Prostate gland (tissue), 2 donors: ENCODE measurements around the gene NTM. TPM values are rescaled to one million over a fixed set of nuclear protein-coding genes. Genes with fewer than 3 reads are reported as not detected.
"Not testable (repeated sequence)": the region's sequence is repeated elsewhere in the genome, so short reads cannot be mapped to it uniquely, and the experiment has no call there.

ENCODE experiments used
- DNase-seq: peaks from one replicate; pipeline ENCODE4 v3.0.0-alpha.2; 2019; ENCODE audit warnings: low spot score
- H3K27ac ChIP-seq, 2 donors: fragments of 200-600 bp; sonication (generic); 2 replicates each; pipeline ENCODE4 v1.5.1; 2017 to 2019
- H3K27me3 ChIP-seq: fragments of 200-600 bp; sonication (generic); replicated peaks from 2 replicates; pipeline ENCODE4 v1.5.1; 2019; ENCODE audit not compliant: insufficient read depth
- H3K36me3 ChIP-seq, 2 donors: fragments of 200-600 bp; sonication (generic); 1 replicate in 1 of 2; 2 replicates in 1 of 2; pipeline versions ENCODE4 v1.5.1 to v1.8.1; 2017 to 2019
- H3K4me1 ChIP-seq: fragments of 200-600 bp; sonication (generic); replicated peaks from 2 replicates; pipeline ENCODE4 v1.5.1; 2019
- H3K4me3 ChIP-seq, 2 donors: fragments of 200-600 bp; sonication (generic); 2 replicates each; pipeline ENCODE4 v1.5.1; 2017 to 2019
- H3K9me3 ChIP-seq: fragments of 200-600 bp; sonication (generic); 2 replicates; pipeline ENCODE4 v1.5.1; 2017
- CTCF ChIP-seq, 4 experiments: fragments of 200-600 bp in 2 of 4; fragments of 450-650 bp in 2 of 4; sonication (generic) in 2 of 4; IDR thresholded peaks; 1 replicate in 3 of 4; 2 replicates in 1 of 4; pipeline ENCODE4 v1.5.1; 2016 to 2019; ENCODE audit warnings: antibody characterized with exemption in 4 of 4, mild to moderate bottlenecking in 2 of 4, moderate library complexity in 2 of 4
- POLR2A ChIP-seq: fragments of 450-650 bp; IDR thresholded peaks from one replicate; pipeline ENCODE4 v1.6.1; 2016; ENCODE audit warnings: antibody characterized with exemption, mild to moderate bottlenecking
- POLR2AphosphoS5 ChIP-seq: sonication (generic); formaldehyde crosslinking; IDR thresholded peaks from one replicate; pipeline ENCODE4 v1.6.1; 2017; ENCODE audit warnings: antibody characterized with exemption
- WGBS: methylation state at CpG from one replicate; pipeline ENCODE4 v1.1.5; 2018; 5-methylcytosine and 5-hydroxymethylcytosine counted together
- intact Hi-C: fragments of 100-400 bp; cut with DNase I; formaldehyde crosslinking; loops from one replicate; pipeline ENCODE4 v1.14.2; 2022
- total RNA-seq, 2 donors: library from RNA; depleted of rRNA; stranded (reverse); fragments of >200 nt; gene quantifications; one replicate each; pipeline ENCODE4 v1.1.0, GENCODE V29; 2016

Gene NTM
- total RNA-seq, 2 donors from 2014 or later, result 7.4 TPM; not detected in 1

GRCh38 chr11:131675121-131675888 is 304.9 kb downstream of the NTM start:
- 69% methylated on average over 11 of the region's 11 CpGs for WGBS
- no peak overlapping the region for H3K27ac ChIP-seq
- H3K27me3 ChIP-seq, result no peaks in the 10 kb centered on the region
- TF ChIP-seq POLR2A (no peak), POLR2AphosphoS5 (no peak), CTCF (IDR thresholded peaks at IDR 0.05) (no peak)
- H3K4me3 ChIP-seq, result no peak overlapping the region
- no peaks in the 10 kb centered on the region for H3K4me1 ChIP-seq
- H3K9me3 ChIP-seq, result no peaks in the 10 kb centered on the region
- DNase-seq, result no peak
- intact Hi-C loops, result loop anchor here (2.0 kb wide), 1 partner anchor 611 kb away; no protein-coding TSS in a partner anchor
- no peaks in the 10 kb centered on the region for H3K36me3 ChIP-seq

DNA sequence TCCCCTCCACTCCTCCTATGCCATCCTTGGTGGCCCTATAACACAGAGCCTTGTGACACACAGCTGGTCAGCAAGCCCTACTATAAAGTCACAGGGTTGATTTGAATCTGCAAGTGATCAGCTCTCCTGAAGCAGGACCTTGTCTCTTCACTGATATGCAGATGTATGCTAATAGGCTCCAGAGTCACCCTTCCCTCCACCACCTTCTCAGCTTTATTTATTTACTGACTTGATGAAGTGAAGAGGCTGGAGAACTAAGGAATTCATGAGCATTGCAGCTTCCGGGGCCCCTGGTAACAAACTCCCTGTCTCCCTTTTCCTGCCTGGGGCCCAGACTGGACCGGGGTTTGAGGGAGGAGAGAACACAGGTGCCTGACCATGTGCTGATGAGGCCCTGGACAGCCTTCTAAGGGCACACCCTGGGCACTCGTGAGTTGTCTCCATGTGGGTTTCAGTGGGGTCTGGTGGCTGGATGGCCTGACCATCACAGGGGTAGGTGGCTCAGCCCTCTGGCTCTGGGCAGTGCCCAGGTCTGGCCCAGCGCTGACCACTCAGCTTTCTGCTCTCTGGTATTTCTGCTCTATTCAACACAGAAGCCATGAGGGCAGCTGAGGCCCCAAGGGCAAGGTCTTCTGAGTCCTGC is 307.5 kb downstream of the NTM start:
- DNase-seq, result no peak
- Histone ChIP-seq H3K27ac (no peak overlapping the region), H3K27me3 (no peaks in the 10 kb centered on the region), H3K4me1 (no peaks in the 10 kb centered on the region), H3K36me3 (no peaks in the 10 kb centered on the region), H3K4me3 (no peak overlapping the region), H3K9me3 (no peaks in the 10 kb centered on the region)
- TF ChIP-seq POLR2A, result no peak
- TF ChIP-seq POLR2AphosphoS5, result no peak
- TF ChIP-seq CTCF (IDR thresholded peaks at IDR 0.05), result no peak
- intact Hi-C loops, result no loop called here
- whole genome bisulfite sequencing, result 54% methylated on average over 3 of the region's 4 CpGs

GRCh38 chr11:131678658-131679340 is 308.4 kb downstream of the NTM start:
- Histone ChIP-seq H3K4me1 (no peaks in the 10 kb centered on the region), H3K36me3 (no peaks in the 10 kb centered on the region), H3K27ac (no peak overlapping the region), H3K9me3 (no peaks in the 10 kb centered on the region), H3K4me3 (no peak overlapping the region), H3K27me3 (no peaks in the 10 kb centered on the region)
- no peak for DNase-seq
- intact Hi-C loops, result no loop called here
- WGBS, result 73% methylated on average over 13 of the region's 13 CpGs
- TF ChIP-seq POLR2AphosphoS5, result no peak
- TF ChIP-seq CTCF (IDR thresholded peaks at IDR 0.05), result no peak
- TF ChIP-seq POLR2A, result no peak

- H3K36me3 ChIP-seq, intact Hi-C loops, H3K9me3 ChIP-seq, H3K27me3 ChIP-seq, H3K27ac ChIP-seq, DNase-seq, H3K4me3 ChIP-seq, H3K4me1 ChIP-seq: not testable (repeated sequence)
- WGBS, result 68% methylated on average over 1 of the region's 1 CpG
These were observed 310.0 kb downstream of the NTM start for GRCh38 chr11:131680448-131680847.

GRCh38 chr11:131681920-131682319 is 311.5 kb downstream of the NTM start:
- Histone ChIP-seq H3K27me3 (no peaks in the 10 kb centered on the region), H3K9me3 (no peaks in the 10 kb centered on the region), H3K4me1 (no peaks in the 10 kb centered on the region), H3K36me3 (no peaks in the 10 kb centered on the region), H3K4me3 (no peak overlapping the region), H3K27ac (no peak overlapping the region)
- TF ChIP-seq POLR2A, result no peak
- TF ChIP-seq CTCF (IDR thresholded peaks at IDR 0.05), result no peak
- no peak for TF ChIP-seq POLR2AphosphoS5
- intact Hi-C loops, result no loop called here
- no peak for DNase-seq
- WGBS, result 49% methylated on average over 9 of the region's 9 CpGs
